A549 (cell line): ENCODE measurements around the gene IL5.

Source experiments
- JUN ChIP-seq, 2 experiments: fragments of >200 bp; sonication (Bioruptor Twin); formaldehyde crosslinking; IDR thresholded peaks; 2 replicates in 1 of 2; 3 replicates in 1 of 2; pipeline ENCODE4 v1.6.1; 2016 to 2017
- KDM1A ChIP-seq: fragments of 200-600 bp; sonication (generic); IDR thresholded peaks from 2 replicates; pipeline ENCODE4 v1.6.1; 2016; ENCODE audit warnings: low read depth, mild to moderate bottlenecking
- TF ChIP-seq, protein P1 (sequence below): IDR thresholded peaks from 2 replicates; pipeline ENCODE4 v1.6.1; 2012
- TF ChIP-seq, protein P2 (sequence below): fragments of 450-650 bp; IDR thresholded peaks from 2 replicates; pipeline ENCODE4 v1.6.1; 2014; ENCODE audit warnings: antibody characterized with exemption
- TF ChIP-seq, protein P3 (sequence below): fragments of >200 bp; sonication (Bioruptor Twin); formaldehyde crosslinking; IDR thresholded peaks from 3 replicates; pipeline ENCODE4 v1.5.1; 2016

DNA sequence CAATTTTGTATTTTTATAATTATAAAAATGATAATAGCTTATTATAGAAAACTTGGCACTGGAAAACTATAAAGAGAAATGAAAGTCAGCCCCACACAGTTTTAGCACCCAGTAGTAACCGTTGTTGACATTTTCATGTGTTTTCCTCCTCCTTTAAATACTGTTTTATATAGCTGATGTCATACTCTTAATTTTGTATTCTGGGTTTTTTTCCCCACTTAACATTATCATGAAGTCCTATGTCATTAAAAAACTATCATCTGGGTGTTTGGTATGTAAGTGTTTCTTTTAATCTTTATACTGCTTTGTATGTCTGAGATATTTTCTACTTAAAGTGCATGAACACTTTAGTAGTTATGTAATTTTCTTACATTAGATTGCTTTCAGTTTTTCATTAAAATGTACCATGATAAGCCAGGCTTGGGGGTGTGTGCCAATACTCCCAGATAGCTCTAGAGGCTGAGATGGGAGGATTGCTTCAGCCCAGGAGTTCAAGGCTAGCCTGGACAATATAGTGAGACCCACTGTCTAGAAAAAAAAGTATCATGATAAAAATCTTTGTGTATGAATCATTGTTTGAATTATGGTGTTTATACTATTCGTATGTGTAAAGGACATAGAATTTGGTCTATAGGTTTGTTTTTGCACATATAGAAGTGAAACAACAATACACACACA is 16.2 kb upstream of the IL5 start:
- TF ChIP-seq, protein P1, sequence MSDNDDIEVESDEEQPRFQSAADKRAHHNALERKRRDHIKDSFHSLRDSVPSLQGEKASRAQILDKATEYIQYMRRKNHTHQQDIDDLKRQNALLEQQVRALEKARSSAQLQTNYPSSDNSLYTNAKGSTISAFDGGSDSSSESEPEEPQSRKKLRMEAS: no peak
- no peak for TF ChIP-seq JUN (IDR thresholded peaks at IDR 0.05)
- TF ChIP-seq, protein P2, sequence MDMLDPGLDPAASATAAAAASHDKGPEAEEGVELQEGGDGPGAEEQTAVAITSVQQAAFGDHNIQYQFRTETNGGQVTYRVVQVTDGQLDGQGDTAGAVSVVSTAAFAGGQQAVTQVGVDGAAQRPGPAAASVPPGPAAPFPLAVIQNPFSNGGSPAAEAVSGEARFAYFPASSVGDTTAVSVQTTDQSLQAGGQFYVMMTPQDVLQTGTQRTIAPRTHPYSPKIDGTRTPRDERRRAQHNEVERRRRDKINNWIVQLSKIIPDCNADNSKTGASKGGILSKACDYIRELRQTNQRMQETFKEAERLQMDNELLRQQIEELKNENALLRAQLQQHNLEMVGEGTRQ: no peak
- no peak for TF ChIP-seq KDM1A
- TF ChIP-seq, protein P3, sequence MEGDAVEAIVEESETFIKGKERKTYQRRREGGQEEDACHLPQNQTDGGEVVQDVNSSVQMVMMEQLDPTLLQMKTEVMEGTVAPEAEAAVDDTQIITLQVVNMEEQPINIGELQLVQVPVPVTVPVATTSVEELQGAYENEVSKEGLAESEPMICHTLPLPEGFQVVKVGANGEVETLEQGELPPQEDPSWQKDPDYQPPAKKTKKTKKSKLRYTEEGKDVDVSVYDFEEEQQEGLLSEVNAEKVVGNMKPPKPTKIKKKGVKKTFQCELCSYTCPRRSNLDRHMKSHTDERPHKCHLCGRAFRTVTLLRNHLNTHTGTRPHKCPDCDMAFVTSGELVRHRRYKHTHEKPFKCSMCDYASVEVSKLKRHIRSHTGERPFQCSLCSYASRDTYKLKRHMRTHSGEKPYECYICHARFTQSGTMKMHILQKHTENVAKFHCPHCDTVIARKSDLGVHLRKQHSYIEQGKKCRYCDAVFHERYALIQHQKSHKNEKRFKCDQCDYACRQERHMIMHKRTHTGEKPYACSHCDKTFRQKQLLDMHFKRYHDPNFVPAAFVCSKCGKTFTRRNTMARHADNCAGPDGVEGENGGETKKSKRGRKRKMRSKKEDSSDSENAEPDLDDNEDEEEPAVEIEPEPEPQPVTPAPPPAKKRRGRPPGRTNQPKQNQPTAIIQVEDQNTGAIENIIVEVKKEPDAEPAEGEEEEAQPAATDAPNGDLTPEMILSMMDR: no peak
